Vagina (tissue), 2 donors: ENCODE data around the gene KMT2E. TPM values are rescaled to one million over a fixed set of nuclear protein-coding genes. Genes with fewer than 3 reads are reported as not detected.

ENCODE experiments used
- DNase-seq, 2 donors: peaks; one replicate each; pipeline ENCODE4 v3.0.0-alpha.2; 2017; ENCODE audit errors: extremely low spot score in 2 of 2
- H3K27ac ChIP-seq: fragments of 200-600 bp; sonication (generic); one replicate; pipeline ENCODE4 v1.5.1; 2019
- H3K27me3 ChIP-seq: fragments of 200-600 bp; sonication (generic); one replicate; pipeline ENCODE4 v1.5.1; 2019
- H3K36me3 ChIP-seq, 2 donors: fragments of 200-600 bp; sonication (generic); one replicate each; pipeline ENCODE4 v1.5.1; 2017 to 2019
- H3K4me1 ChIP-seq: fragments of 200-600 bp; sonication (generic); one replicate; pipeline ENCODE4 v1.5.1; 2019
- H3K4me3 ChIP-seq, 2 donors: fragments of 200-600 bp; sonication (generic); 1 replicate in 1 of 2; 2 replicates in 1 of 2; pipeline ENCODE4 v1.5.1; 2016 to 2019
- H3K9me3 ChIP-seq: fragments of 200-600 bp; sonication (generic); one replicate; pipeline ENCODE4 v1.5.1; 2019
- POLR2A ChIP-seq, 2 donors: fragments of 450-650 bp; IDR thresholded peaks; one replicate each; pipeline ENCODE4 v1.6.1; 2017; ENCODE audit warnings: antibody characterized with exemption in 2 of 2, mild to moderate bottlenecking in 2 of 2, moderate library complexity in 2 of 2
- POLR2AphosphoS5 ChIP-seq, 2 donors: sonication (generic); formaldehyde crosslinking; IDR thresholded peaks; one replicate each; pipeline ENCODE4 v1.9.0; 2017; ENCODE audit warnings: antibody characterized with exemption in 2 of 2, mild to moderate bottlenecking in 2 of 2, low read depth in 1 of 2; ENCODE audit not compliant: insufficient read depth in 1 of 2
- intact Hi-C: fragments of 100-400 bp; cut with DNase I; formaldehyde crosslinking; loops from one replicate; pipeline ENCODE4 v1.15.1; 2023
- total RNA-seq: library from RNA; depleted of rRNA; stranded (reverse); fragments of >200 nt; gene quantifications from one replicate; pipeline ENCODE4 v1.2.3, GENCODE V29; 2016
- TF ChIP-seq, protein P1 (sequence below), 3 experiments: fragments of 450-650 bp in 2 of 3; fragments of 200-600 bp in 1 of 3; sonication (generic) in 1 of 3; IDR thresholded peaks; one replicate each; pipeline ENCODE4 v1.5.1; 2017 to 2019; ENCODE audit warnings: antibody characterized with exemption in 3 of 3, mild to moderate bottlenecking in 2 of 3, moderate library complexity in 2 of 3

KMT2E gene
- total RNA-seq, 1 donor from 2014 or later = 98.7 TPM

DNA sequence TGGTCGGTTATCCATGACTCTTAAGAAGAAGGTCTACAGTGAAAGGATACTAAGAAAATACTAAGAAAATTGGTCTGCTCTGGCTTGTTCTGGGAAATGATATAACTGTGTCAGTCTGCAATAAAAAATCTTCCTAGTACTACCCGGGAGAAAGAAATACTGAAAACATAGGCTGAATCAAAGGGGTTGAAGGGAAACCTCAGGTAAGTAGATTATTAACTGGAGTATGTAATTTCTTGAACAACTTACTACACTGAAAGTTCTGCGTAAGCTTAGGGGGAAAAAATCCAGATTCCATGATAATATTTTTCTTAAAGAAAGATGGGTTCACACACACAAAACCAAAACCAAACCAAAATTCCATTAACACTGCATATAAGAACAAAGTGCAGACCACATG lies 143.3 kb downstream of the KMT2E start:
- Histone ChIP-seq H3K4me1 (no peaks in the 10 kb centered on the region), H3K27me3 (no peaks in the 10 kb centered on the region), H3K36me3 (peaks cover 0 to 7% of the 10 kb centered on the region in 2 donors), H3K4me3 (no peak overlapping the region), H3K9me3 (no peaks in the 10 kb centered on the region), H3K27ac (no peak overlapping the region)
- intact Hi-C loops = no loop called here
- no peak for DNase-seq
- TF ChIP-seq, protein P1, sequence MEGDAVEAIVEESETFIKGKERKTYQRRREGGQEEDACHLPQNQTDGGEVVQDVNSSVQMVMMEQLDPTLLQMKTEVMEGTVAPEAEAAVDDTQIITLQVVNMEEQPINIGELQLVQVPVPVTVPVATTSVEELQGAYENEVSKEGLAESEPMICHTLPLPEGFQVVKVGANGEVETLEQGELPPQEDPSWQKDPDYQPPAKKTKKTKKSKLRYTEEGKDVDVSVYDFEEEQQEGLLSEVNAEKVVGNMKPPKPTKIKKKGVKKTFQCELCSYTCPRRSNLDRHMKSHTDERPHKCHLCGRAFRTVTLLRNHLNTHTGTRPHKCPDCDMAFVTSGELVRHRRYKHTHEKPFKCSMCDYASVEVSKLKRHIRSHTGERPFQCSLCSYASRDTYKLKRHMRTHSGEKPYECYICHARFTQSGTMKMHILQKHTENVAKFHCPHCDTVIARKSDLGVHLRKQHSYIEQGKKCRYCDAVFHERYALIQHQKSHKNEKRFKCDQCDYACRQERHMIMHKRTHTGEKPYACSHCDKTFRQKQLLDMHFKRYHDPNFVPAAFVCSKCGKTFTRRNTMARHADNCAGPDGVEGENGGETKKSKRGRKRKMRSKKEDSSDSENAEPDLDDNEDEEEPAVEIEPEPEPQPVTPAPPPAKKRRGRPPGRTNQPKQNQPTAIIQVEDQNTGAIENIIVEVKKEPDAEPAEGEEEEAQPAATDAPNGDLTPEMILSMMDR (IDR thresholded peaks at IDR 0.05) = no peak
- TF ChIP-seq POLR2AphosphoS5 (IDR thresholded peaks at IDR 0.05; ENCODE audit: insufficient read depth in 1 of 2, low read depth in 1 of 2) = no peak
- TF ChIP-seq POLR2A (IDR thresholded peaks at IDR 0.05) = no peak

DNA sequence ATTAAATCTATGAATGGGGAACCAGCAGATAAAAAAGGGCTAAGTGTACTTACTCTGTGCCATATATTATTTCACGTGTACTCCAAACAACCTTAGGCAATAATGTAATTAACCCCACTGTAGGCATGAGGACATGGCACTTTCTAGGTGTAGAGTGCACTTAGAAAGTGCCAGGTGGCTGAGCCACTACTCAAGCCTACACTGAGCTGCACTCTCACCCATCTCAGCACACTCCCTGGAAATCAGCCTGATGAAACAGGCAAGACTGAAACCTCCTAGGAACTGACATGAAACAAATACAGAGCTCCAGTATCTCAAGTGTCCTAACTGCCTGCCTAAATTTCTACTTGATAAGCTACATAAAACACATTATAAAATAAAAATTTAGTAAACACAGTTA lies 147.4 kb downstream of the KMT2E start:
- TF ChIP-seq POLR2A (IDR thresholded peaks at IDR 0.05) (no peak), POLR2AphosphoS5 (IDR thresholded peaks at IDR 0.05; ENCODE audit: insufficient read depth in 1 of 2, low read depth in 1 of 2) (no peak)
- TF ChIP-seq, protein P1 (IDR thresholded peaks at IDR 0.05) = no peak
- Histone ChIP-seq H3K36me3 (peaks cover 0 to 32% of the 10 kb centered on the region in 2 donors), H3K27me3 (no peaks in the 10 kb centered on the region), H3K27ac (no peak overlapping the region), H3K4me3 (no peak overlapping the region), H3K4me1 (no peaks in the 10 kb centered on the region), H3K9me3 (no peaks in the 10 kb centered on the region)
- DNase-seq = no peak
- intact Hi-C loops = no loop called here
